Activated naive CD4-positive, alpha-beta T cell treated with Interleukin-2 at 50 U/mL for 16 hours (primary cell): ENCODE data around the gene DNAJC15.
"Not testable (repeated sequence)": the region's sequence is repeated elsewhere in the genome, so short reads cannot be mapped to it uniquely, and the experiment has no call there.

Experiments
- DNase-seq: peaks from one replicate; pipeline ENCODE4 v3.0.0-alpha.2; 2020

Gene DNAJC15

GRCh38 chr13:43046259-43046658, 22.9 kb downstream of the DNAJC15 start:
- no peak for DNase-seq

DNA sequence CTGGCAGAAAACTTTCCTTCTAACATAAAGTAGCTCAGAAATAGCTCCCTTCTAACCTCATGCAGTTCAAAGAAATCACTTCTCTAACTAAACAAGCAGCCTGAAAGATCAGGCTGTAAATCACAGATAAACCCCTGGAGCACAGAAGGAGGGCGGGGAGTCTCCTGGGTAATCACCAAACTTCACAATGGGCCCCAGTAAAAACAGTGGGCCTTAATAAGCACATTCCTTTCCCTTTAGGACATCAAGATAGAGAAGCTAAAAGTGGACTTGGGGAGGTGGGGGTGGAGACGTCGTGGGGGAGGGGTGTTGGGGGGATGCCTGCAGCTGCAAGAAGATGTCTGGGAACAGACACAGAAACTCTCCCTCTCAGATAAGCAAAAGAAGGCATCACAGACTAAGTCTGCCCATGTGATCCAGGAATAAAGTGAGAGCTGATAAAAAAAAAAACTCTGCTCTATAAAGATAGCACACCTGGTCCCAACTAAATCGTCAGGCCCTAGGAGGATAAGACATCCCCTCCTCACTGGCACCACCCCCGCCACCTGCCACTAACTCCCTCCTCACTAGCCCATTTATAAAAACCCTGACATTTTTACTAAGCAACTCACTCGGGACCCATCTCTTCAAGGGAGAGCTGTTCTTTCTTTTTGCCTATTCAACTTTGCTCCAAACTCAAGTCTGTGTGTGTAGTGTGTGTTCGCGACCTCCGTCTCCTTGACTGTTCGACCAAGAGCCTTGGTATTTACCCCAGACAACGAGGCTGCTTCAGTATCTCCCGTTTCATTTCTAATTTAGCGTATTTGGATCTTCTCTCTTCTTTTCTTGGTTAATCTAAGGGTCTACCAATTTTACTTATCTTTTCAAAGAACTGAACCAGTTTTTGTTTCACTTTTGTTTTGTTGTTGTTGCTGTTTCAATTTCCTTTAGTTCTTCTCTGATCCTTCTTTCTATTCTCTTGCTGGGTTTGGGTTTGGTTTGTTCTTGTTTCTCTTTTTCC, 31.7 kb downstream of the DNAJC15 start:
- peak; percentile 23 for DNase-seq

- peak; percentile 24 for DNase-seq
These were observed 34.4 kb downstream of the DNAJC15 start for GRCh38 chr13:43057653-43058317.

- DNase-seq, result peak; percentile 16
These were observed 34.9 kb downstream of the DNAJC15 start for GRCh38 chr13:43058318-43058674.

- DNase-seq, result no peak
These were observed 35.4 kb downstream of the DNAJC15 start for GRCh38 chr13:43058831-43059230.

DNA sequence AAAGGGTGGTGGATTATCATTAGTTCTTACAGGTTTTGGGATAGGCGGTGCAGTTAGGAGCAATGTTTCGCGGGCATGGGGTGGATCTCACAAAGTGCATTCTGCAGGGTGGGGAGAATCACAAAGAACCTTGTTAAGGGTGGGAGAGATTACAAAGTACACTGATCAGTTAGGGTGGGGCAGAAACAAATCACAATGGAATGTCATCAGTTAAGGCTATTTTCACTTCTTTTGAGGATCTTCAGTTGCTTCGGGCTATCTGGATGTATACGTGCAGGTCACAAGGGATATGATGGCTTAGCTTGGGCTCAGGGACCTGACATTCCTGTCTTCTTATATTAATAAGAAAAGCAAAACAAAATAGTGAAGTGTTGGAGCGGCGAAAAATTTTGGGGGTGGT, 36.4 kb downstream of the DNAJC15 start:
- not testable (repeated sequence) for DNase-seq

DNA sequence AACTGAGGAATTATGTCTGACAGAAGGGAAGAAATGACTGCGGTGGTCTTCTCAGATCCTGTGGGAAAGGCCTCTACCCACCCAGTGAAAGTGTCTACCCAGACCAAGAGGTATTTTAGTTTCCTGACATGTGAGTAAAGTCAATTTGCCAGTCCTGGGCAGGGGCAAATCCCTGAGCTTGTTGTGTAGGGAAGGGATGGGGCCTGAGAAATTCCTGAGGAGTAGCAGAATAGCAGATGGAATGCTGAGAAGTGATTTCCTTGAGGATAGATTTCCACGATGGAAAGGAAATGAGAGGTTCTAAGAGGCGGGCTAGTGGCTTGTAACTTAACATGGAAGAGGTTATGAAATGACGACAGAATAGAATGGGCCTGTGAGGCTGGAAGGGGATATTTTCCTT, 37.4 kb downstream of the DNAJC15 start:
- DNase-seq, result not testable (repeated sequence)

DNA sequence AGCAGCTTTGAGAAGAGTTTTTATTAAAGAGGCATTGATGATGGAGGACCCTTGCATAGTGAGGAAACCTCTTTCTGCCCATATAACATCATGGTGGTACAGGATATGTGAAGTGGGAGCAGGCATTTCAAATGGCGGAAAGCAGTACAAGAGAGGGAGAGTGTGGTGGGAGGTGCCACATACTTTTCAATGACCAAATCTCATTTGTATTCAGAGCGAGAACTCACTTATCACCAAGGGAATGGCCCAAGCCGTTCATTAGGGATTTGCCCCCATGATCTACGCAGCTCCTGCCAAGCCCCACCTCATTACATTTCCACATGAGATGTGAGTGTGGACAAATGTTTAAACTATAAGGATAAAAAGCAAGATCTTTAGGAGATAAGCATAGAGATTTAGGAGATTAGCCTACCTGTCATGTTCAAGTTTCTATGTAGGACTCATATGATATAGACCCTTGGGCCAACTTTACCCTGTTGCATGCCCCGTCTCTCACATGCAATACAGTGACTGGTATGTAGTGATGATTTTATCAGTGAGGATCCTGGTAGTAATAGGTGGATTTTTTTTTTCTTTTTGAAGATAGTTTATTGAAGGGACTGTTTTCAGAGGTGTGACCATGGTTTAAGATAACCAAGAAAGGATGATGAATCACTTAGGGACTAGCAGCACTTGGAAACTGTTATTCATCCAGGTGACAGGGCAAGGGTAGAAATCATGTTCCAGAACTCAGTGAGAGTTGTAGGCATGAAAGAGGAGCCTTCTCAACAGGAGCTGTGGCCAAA, 38.3 kb downstream of the DNAJC15 start:
- no peak for DNase-seq

- no peak for DNase-seq
These were observed 48.4 kb downstream of the DNAJC15 start for GRCh38 chr13:43071824-43072223.

DNA sequence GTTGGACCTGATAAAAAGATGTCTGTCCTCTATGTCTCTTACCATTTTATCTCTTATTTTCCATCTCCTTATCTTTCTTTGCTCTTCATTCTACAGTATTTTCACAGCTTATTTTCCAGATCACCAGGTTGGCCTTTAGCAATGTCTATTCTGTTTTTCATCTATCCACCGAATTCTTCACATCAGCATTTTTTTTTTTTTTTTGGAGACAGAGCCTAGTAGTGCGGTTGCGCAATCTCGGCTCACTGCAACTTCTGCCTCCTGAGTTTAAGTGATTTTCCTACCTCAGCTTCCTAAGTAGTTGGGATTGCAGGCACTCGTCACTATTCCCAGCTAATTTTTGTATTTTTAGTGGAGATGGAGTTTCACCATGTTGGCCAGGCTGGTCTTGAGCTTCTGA, 49.0 kb downstream of the DNAJC15 start:
- DNase-seq, result no peak

- no peak for DNase-seq
These were observed 51.6 kb downstream of the DNAJC15 start for GRCh38 chr13:43074824-43075510.

GRCh38 chr13:43075511-43075902, 52.1 kb downstream of the DNAJC15 start:
- not testable (repeated sequence) for DNase-seq

GRCh38 chr13:43077046-43077445, 53.7 kb downstream of the DNAJC15 start:
- DNase-seq, result no peak

DNA sequence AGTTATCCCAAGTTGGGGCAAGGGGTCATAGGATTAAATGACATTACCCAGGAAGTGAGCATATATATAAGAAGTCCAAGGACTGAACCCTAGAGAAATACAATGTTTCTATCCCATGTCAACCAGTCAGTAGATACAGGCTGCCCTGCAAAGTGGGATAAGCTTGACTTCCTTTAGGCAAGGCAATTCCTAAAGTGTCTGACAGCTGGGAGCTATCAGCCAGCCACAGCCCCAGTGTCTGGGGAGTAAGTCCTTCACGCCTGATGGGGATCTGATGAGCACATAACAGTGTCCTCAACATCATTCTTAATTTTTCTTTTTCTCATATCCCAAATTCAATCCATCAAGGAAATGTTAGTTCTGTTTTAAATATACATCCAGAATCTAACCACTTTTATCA, 54.1 kb downstream of the DNAJC15 start:
- no peak for DNase-seq

GRCh38 chr13:43077906-43078305, 54.5 kb downstream of the DNAJC15 start:
- DNase-seq, result no peak

DNA sequence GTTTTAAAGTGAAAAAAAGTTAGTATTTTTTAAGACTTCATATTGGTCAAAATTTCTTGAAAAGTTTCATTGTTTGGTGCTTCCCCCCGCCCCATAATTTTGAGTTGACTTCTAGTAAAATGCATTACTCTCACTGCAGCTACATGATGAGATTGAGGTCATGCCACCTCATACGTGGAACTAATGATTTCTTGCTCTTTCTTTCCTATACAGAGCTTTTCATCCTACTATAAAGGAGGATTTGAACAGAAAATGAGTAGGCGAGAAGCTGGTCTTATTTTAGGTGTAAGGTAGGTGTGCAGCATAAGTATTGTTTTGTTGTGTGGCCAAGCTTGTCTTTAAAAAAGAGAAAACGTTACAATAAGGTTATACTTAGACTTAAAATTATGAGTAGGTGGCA, 55.0 kb downstream of the DNAJC15 start:
- no peak for DNase-seq

- DNase-seq, result no peak
These were observed 56.1 kb downstream of the DNAJC15 start for GRCh38 chr13:43079392-43079931.

GRCh38 chr13:43080199-43080598, 56.8 kb downstream of the DNAJC15 start:
- DNase-seq, result no peak

DNA sequence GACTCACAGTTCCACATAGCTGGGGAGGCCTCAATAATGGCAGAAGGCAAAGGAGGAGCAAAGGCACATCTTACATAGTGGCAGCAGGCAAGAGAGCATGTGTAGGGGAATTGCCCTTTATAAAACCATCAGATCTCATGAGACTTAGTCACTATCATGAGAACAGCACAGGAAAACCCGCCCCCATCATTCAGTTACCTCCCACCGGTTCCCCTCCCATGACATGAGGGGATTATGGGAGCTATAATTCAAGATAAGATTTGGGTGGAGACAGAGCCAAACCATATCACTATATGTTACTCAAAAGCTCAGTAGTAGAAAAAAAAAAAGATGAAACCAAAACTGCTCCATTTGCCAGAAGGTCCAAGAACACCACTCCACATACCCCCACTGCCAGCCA, 58.5 kb downstream of the DNAJC15 start:
- no peak for DNase-seq

GRCh38 chr13:43083750-43084149, 60.4 kb downstream of the DNAJC15 start:
- no peak for DNase-seq

- no peak for DNase-seq
These were observed 62.2 kb downstream of the DNAJC15 start for GRCh38 chr13:43085545-43085944.

DNA sequence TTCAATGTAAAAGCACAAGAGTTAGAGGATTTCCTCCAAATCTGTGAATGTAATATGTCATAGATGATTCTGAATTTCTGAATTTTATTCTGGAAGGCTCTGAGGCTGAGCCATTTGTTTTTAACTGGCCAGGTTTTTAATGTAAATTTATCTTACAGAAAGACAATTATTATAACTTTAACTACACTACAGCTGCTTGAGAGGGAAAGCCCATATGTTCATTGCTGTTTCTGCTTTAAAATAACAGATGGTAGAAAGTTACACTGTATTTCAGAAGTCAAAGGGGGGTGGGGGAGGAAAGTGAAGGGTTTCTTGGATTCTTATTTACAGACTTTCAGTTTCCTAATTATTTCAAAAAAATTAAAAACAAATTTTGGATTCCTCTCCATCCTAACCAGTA, 62.8 kb downstream of the DNAJC15 start:
- no peak for DNase-seq
